GM12878 (cell line): ENCODE results near the gene UMOD. TPM values are rescaled to one million over a fixed set of nuclear protein-coding genes. Genes with fewer than 3 reads are reported as not detected.

Experiments used
- ATAC-seq: fragments of 200-7000 bp; cut with Tn5 transposase; 3 replicates; pipeline ENCODE4 v1.9.1; 2020; ENCODE audit warnings: mild to moderate bottlenecking, moderate library complexity
- BruUV-seq: library from RNA; stranded (reverse); fragments of 400-500 nt; replicated peaks from 2 replicates; lab custom pipeline; 2021; lab: Mats Ljungman, UMichigan
- CTCF ChIA-PET: fragments of 300-600 bp; sonication (Branson Sonifier 250); formaldehyde crosslinking; extraction: SDS; loops from one replicate; lab custom pipeline; 2021; ENCODE audit warnings: inconsistent platforms; lab: Yijun Ruan, JAX
- POLR2A ChIA-PET: fragments of 350-600 bp; formaldehyde crosslinking; extraction: SDS; loops from one replicate; lab custom pipeline; 2021; ENCODE audit warnings: inconsistent platforms; lab: Charles Lee
- RAD21 ChIA-PET: fragments of 300-600 bp; sonication (Branson Sonifier 250); formaldehyde crosslinking; loops from one replicate; lab custom pipeline; 2023; ENCODE audit warnings: antibody characterized with exemption; ENCODE audit not compliant: unreplicated experiment; lab: Charles Lee
- SMC1A ChIA-PET: fragments of 300-600 bp; sonication (Branson Sonifier 250); formaldehyde crosslinking; loops from one replicate; lab custom pipeline; 2023; ENCODE audit not compliant: unreplicated experiment, uncharacterized antibody; lab: Charles Lee
- DNase-seq: peaks from one replicate; pipeline ENCODE4 v3.0.0-alpha.2; 2011; ENCODE audit warnings: low read depth, low spot score
- FAIRE-seq: peaks from 3 replicates; lab custom pipeline; 2011; peaks lifted over from hg19 to GRCh38; lab: Jason Lieb, UNC
- H2AFZ ChIP-seq: 2 replicates; pipeline ENCODE4 v1.6.0; 2011; ENCODE audit warnings: low read depth, low read length, control low read depth; ENCODE audit not compliant: control insufficient read depth
- H3K27ac ChIP-seq: 2 replicates; pipeline ENCODE4 v1.5.1; 2011; ENCODE audit warnings: control low read depth; ENCODE audit not compliant: control insufficient read depth, insufficient read depth
- H3K27me3 ChIP-seq, 2 experiments: replicated peaks in 1 of 2; 2 replicates each; pipeline versions ENCODE4 v1.6.0 to v1.6.1; 2011; ENCODE audit warnings: low read length in 1 of 2; ENCODE audit not compliant: control insufficient read depth in 2 of 2, insufficient read depth in 2 of 2
- H3K36me3 ChIP-seq, 2 experiments: 2 replicates each; pipeline ENCODE4 v1.5.1; 2011; ENCODE audit warnings: low read length in 1 of 2; ENCODE audit not compliant: control insufficient read depth in 2 of 2, insufficient read depth in 2 of 2
- H3K4me1 ChIP-seq: 2 replicates; pipeline ENCODE4 v1.6.1; 2011; ENCODE audit warnings: mild to moderate bottlenecking, low read length, moderate library complexity, mixed read lengths; ENCODE audit not compliant: control insufficient read depth, insufficient read depth
- H3K4me2 ChIP-seq: 2 replicates; pipeline ENCODE4 v1.6.0; 2011; ENCODE audit warnings: control low read depth; ENCODE audit not compliant: control insufficient read depth, insufficient read depth
- H3K4me3 ChIP-seq: fragments of 200-600 bp; sonication (generic); 2 replicates; pipeline ENCODE4 v1.5.1; 2016
- H3K79me2 ChIP-seq: 2 replicates; pipeline ENCODE4 v1.6.0; 2011; ENCODE audit warnings: low read length; ENCODE audit not compliant: control insufficient read depth, insufficient read depth
- H3K9ac ChIP-seq: 2 replicates; pipeline ENCODE4 v1.8.0; 2011; ENCODE audit warnings: low read length, control low read depth, mixed read lengths; ENCODE audit not compliant: control insufficient read depth, insufficient read depth
- H3K9me3 ChIP-seq: replicated peaks from 3 replicates; pipeline ENCODE4 v1.5.1; 2011; ENCODE audit warnings: mild to moderate bottlenecking, low read length; ENCODE audit not compliant: control insufficient read depth, insufficient read depth
- H4K20me1 ChIP-seq: 2 replicates; pipeline ENCODE4 v1.6.0; 2011; ENCODE audit not compliant: control insufficient read depth, insufficient read depth
- BRCA1 ChIP-seq: IDR thresholded peaks from 2 replicates; pipeline ENCODE4 v1.6.1; 2011; ENCODE audit warnings: low read depth, low read length, improper control_type of control experiment
- NR2C1 ChIP-seq: fragments of 450-650 bp; IDR thresholded peaks from 2 replicates; pipeline ENCODE4 v1.6.1; 2017; ENCODE audit warnings: antibody characterized with exemption, mild to moderate bottlenecking, moderate library complexity
- NRF1 ChIP-seq: conservative IDR thresholded peaks from 2 replicates; pipeline ENCODE4 v1.6.1; 2011; ENCODE audit warnings: mild to moderate bottlenecking, low read depth, low read length, improper control_type of control experiment
- PKNOX1 ChIP-seq: fragments of 450-650 bp; IDR thresholded peaks from 2 replicates; pipeline ENCODE4 v1.6.1; 2016; ENCODE audit warnings: mild to moderate bottlenecking
- RELA ChIP-seq: fragments of 450-650 bp; IDR thresholded peaks from 2 replicates; pipeline ENCODE4 v1.8.0; 2014; ENCODE audit warnings: borderline replicate concordance; ENCODE audit not compliant: partially characterized antibody
- RFX5 ChIP-seq: IDR thresholded peaks from 2 replicates; pipeline ENCODE4 v1.6.1; 2011; ENCODE audit warnings: low read depth, low read length, improper control_type of control experiment
- STAT1 ChIP-seq: fragments of 450-650 bp; conservative IDR thresholded peaks from 2 replicates; pipeline ENCODE4 v1.6.1; 2014; ENCODE audit warnings: antibody characterized with exemption, mild to moderate bottlenecking
- SUPT20H ChIP-seq: IDR thresholded peaks from 2 replicates; pipeline ENCODE4 v1.6.1; 2011; ENCODE audit warnings: low read depth, mild to moderate bottlenecking, low read length, moderate library complexity, borderline replicate concordance; ENCODE audit not compliant: control insufficient read depth
- WRNIP1 ChIP-seq: IDR thresholded peaks from 2 replicates; pipeline ENCODE4 v1.6.1; 2011; ENCODE audit warnings: low read depth, low read length, improper control_type of control experiment, borderline replicate concordance
- YY1 ChIP-seq: IDR thresholded peaks from 2 replicates; pipeline ENCODE4 v1.6.1; 2011; ENCODE audit warnings: low read depth, mild to moderate bottlenecking, low read length
- WGBS: methylation state at CpG from one replicate; pipeline ENCODE4 v1.1.6; 2016; ENCODE audit warnings: low lambda C conversion rate; ENCODE audit not compliant: insufficient replicate concordance, insufficient coverage; ENCODE audit errors: missing lambda C conversion rate; 5-methylcytosine and 5-hydroxymethylcytosine counted together
- in situ Hi-C: fragments of 300-500 bp; cut with MboI; formaldehyde crosslinking; loops from 9 replicates; pipeline ENCODE4 v1.14.3; 2018; ENCODE audit warnings: mixed read lengths
- intact Hi-C: fragments of 100-400 bp; cut with micrococcal nuclease; formaldehyde crosslinking; loops from one replicate; pipeline ENCODE4 v1.14.2; 2022; ENCODE audit not compliant: unreplicated experiment
- polyA plus RNA-seq, 11 experiments: library from polyadenylated mRNA; depleted of rRNA in 4 of 11; unstranded in 6 of 11; stranded (reverse) in 5 of 11; fragments of >200 nt; fragmentation: Nextera tagmentation in 4 of 11; fragmentation: Illumina TruSeq in 1 of 11; extraction: Ambion mirVana in 4 of 11; extraction: Trizol in 1 of 11; gene quantifications; 1 replicate in 1 of 11; 2 replicates in 10 of 11; pipeline versions ENCODE4 v1.2.1 to v1.2.3, GENCODE V29; 2011 to 2016; ENCODE audit warnings: inconsistent platforms in 2 of 11, missing spikeins in 2 of 11, low read depth in 1 of 11
- total RNA-seq, 4 experiments: library from RNA; depleted of rRNA in 3 of 4; stranded (reverse); fragments of >200 nt in 3 of 4; fragmentation: Illumina TruSeq in 1 of 4; extraction: Trizol in 1 of 4; gene quantifications; 2 replicates each; pipeline versions ENCODE4 v1.2.1 to v1.2.3, GENCODE V29; 2013 to 2021
- TF ChIP-seq, protein P1 (sequence below): IDR thresholded peaks from 2 replicates; pipeline ENCODE4 v1.6.1; 2012; ENCODE audit warnings: low read length, inconsistent platforms
- TF ChIP-seq, protein P2 (sequence below), 3 experiments: IDR thresholded peaks in 2 of 3; conservative IDR thresholded peaks in 1 of 3; 2 replicates each; pipeline ENCODE4 v1.5.1; 2011; ENCODE audit warnings: low read depth in 3 of 3, low read length in 3 of 3, mild to moderate bottlenecking in 3 of 3, control low read depth in 2 of 3, moderate library complexity in 2 of 3, inconsistent platforms in 1 of 3, mixed read lengths in 1 of 3; ENCODE audit not compliant: control insufficient read depth in 2 of 3, insufficient read depth in 1 of 3; ENCODE audit errors: extremely low read depth in 1 of 3
- TF ChIP-seq, protein P3 (sequence below): IDR thresholded peaks from 2 replicates; pipeline ENCODE4 v1.6.1; 2011; ENCODE audit warnings: mild to moderate bottlenecking, low read depth, low read length, moderate library complexity; ENCODE audit not compliant: insufficient replicate concordance
- TF ChIP-seq, protein P4 (sequence below): fragments of 450-650 bp; IDR thresholded peaks from 2 replicates; pipeline ENCODE4 v1.6.1; 2017; ENCODE audit warnings: low read depth, mild to moderate bottlenecking, moderate library complexity

The UMOD gene
- total and polyA plus RNA-seq, 10 of the 15 experiments (the other 5 are each of a cell fraction or from before 2014, with no cell fraction given): not detected

DNA sequence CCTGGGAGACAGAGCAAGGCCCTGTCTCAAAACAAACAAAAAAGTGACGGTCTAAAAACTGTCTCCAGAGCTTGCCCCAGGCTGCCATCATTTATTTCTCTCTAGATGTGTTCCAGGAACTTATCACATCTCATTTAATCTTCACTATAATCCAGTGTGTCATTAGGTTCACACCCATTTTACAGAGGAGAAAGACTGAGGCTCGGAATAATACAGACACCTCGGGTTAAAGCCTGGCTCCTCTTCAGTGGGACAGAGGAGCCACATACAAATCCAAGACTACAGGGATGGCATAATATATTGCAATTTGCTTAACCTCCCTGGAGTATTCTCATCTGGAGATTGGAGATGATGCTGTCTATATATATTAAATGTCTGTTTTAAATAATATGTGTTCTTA lies 46.1 kb upstream of the UMOD start:
- Histone ChIP-seq H3K79me2 (no peaks in the 10 kb centered on the region), H3K4me1 (no peaks in the 10 kb centered on the region), H3K4me2 (no peak overlapping the region), H2AFZ (no peak overlapping the region), H3K27me3 (no peaks in the 10 kb centered on the region; a peak in 1 of 4 replicates), H4K20me1 (no peaks in the 10 kb centered on the region), H3K36me3 (no peaks in the 10 kb centered on the region), H3K9ac (no peak overlapping the region), H3K4me3 (no peak overlapping the region), H3K9me3 (no peaks in the 10 kb centered on the region), H3K27ac (no peak overlapping the region)
- RAD21 ChIA-PET: no interaction called here
- DNase-seq (no peak), FAIRE-seq (no peak), ATAC-seq (no peak)
- 33% methylated on average over 3 of the region's 3 CpGs for WGBS
- BruUV-seq: no TSS peak
- SMC1A ChIA-PET: no interaction called here
- TF ChIP-seq NRF1 (no peak), YY1 (no peak), NR2C1 (no peak), RELA (no peak), SUPT20H (no peak), BRCA1 (no peak), STAT1 (no peak), RFX5 (no peak), WRNIP1 (no peak), PKNOX1 (no peak)
- TF ChIP-seq, protein P1, sequence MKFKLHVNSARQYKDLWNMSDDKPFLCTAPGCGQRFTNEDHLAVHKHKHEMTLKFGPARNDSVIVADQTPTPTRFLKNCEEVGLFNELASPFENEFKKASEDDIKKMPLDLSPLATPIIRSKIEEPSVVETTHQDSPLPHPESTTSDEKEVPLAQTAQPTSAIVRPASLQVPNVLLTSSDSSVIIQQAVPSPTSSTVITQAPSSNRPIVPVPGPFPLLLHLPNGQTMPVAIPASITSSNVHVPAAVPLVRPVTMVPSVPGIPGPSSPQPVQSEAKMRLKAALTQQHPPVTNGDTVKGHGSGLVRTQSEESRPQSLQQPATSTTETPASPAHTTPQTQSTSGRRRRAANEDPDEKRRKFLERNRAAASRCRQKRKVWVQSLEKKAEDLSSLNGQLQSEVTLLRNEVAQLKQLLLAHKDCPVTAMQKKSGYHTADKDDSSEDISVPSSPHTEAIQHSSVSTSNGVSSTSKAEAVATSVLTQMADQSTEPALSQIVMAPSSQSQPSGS: no peak
- TF ChIP-seq, protein P2, sequence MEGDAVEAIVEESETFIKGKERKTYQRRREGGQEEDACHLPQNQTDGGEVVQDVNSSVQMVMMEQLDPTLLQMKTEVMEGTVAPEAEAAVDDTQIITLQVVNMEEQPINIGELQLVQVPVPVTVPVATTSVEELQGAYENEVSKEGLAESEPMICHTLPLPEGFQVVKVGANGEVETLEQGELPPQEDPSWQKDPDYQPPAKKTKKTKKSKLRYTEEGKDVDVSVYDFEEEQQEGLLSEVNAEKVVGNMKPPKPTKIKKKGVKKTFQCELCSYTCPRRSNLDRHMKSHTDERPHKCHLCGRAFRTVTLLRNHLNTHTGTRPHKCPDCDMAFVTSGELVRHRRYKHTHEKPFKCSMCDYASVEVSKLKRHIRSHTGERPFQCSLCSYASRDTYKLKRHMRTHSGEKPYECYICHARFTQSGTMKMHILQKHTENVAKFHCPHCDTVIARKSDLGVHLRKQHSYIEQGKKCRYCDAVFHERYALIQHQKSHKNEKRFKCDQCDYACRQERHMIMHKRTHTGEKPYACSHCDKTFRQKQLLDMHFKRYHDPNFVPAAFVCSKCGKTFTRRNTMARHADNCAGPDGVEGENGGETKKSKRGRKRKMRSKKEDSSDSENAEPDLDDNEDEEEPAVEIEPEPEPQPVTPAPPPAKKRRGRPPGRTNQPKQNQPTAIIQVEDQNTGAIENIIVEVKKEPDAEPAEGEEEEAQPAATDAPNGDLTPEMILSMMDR (IDR thresholded peaks at IDR 0.05 in 2 of 3, conservative IDR thresholded peaks at IDR 0.05 in 1 of 3; ENCODE audit: control insufficient read depth in 2 of 3, extremely low read depth in 1 of 3, insufficient read depth in 1 of 3, low read depth in 3 of 3, low read length in 3 of 3): no peak
- TF ChIP-seq, protein P3, sequence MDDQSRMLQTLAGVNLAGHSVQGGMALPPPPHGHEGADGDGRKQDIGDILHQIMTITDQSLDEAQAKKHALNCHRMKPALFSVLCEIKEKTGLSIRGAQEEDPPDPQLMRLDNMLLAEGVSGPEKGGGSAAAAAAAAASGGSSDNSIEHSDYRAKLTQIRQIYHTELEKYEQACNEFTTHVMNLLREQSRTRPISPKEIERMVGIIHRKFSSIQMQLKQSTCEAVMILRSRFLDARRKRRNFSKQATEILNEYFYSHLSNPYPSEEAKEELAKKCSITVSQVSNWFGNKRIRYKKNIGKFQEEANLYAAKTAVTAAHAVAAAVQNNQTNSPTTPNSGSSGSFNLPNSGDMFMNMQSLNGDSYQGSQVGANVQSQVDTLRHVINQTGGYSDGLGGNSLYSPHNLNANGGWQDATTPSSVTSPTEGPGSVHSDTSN: no peak
- TF ChIP-seq, protein P4, sequence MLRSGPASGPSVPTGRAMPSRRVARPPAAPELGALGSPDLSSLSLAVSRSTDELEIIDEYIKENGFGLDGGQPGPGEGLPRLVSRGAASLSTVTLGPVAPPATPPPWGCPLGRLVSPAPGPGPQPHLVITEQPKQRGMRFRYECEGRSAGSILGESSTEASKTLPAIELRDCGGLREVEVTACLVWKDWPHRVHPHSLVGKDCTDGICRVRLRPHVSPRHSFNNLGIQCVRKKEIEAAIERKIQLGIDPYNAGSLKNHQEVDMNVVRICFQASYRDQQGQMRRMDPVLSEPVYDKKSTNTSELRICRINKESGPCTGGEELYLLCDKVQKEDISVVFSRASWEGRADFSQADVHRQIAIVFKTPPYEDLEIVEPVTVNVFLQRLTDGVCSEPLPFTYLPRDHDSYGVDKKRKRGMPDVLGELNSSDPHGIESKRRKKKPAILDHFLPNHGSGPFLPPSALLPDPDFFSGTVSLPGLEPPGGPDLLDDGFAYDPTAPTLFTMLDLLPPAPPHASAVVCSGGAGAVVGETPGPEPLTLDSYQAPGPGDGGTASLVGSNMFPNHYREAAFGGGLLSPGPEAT: no peak
- CTCF ChIA-PET: interaction anchor here (3.8 kb wide), 1 partner anchor 13 kb away, joined by 15 read pairs; no protein-coding TSS in a partner anchor
- POLR2A ChIA-PET: no interaction called here
- intact Hi-C loops (no loop called here), in situ Hi-C loops (no loop called here)
